ENCODE data around the gene PCLO. TPM values are rescaled to one million over a fixed set of nuclear protein-coding genes. Genes with fewer than 3 reads are reported as not detected.
A peak's percentile ranks its signal among the peaks of the same experiment; 100 is the strongest.

PCLO gene
- total and polyA plus RNA-seq, 2 of the 4 experiments (the other 2 are of a cell fraction) = under 0.01 to 0.05 TPM

DNA sequence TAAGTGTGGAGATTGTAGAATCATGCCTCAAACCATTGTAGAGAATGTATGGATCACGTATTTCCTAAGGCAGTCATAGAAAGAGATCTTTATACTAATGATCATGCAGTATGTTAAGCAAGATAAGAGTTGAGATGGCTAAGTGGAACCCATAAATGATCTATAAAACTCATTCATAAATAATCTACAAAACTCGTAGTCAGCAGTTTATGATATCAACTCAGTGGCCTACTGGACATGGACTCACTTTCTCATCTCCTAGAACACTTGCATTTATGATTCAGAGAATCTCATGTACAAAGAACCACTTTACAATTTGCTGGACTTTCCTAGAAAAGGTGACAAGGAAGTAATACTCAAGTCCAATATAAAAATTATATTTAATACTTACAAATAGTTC lies 339.6 kb downstream of the PCLO start:
- no peak for DNase-seq
- BruUV-seq (replicated peaks) = no TSS peak
- H2BK120ac ChIP-seq (ENCODE audit: low read depth, low read length) = no peak overlapping the region
- H3K4me2 ChIP-seq (ENCODE audit: low read depth, low read length) = no peak overlapping the region
- H4K5ac ChIP-seq (ENCODE audit: low read depth, low read length) = no peak overlapping the region
- H3K18ac ChIP-seq (ENCODE audit: low read depth, low read length) = no peak overlapping the region
- CTCF ChIA-PET = no interaction called here
- H3K9me1 ChIP-seq (ENCODE audit: insufficient read depth, low read length) = no peaks in the 10 kb centered on the region
- no peak overlapping the region for H2BK5ac ChIP-seq (ENCODE audit: low read depth, low read length, poor library complexity, severe bottlenecking)
- no peak overlapping the region for H2AK5ac ChIP-seq (ENCODE audit: low read depth, low read length)
- H3K14ac ChIP-seq (replicated peaks; ENCODE audit: low read depth, low read length) = no peak overlapping the region
- dilution Hi-C loops (cut with HindIII; ENCODE audit: low sequenced_read_pairs, unreplicated experiment) (no loop called here), intact Hi-C loops (cut with micrococcal nuclease) (no loop called here), in situ Hi-C loops (cut with MboI; ENCODE audit: low sequenced_read_pairs) (no loop called here)
- H3K27ac ChIP-seq (ENCODE audit: insufficient read depth, low read length) = no peak overlapping the region
- no peak overlapping the region for H2BK15ac ChIP-seq (ENCODE audit: low read depth, low read length)
- no peak overlapping the region for H4K91ac ChIP-seq (ENCODE audit: insufficient read depth, low read depth, low read length)
- no peak overlapping the region for H3K4me3 ChIP-seq (ENCODE audit: insufficient read depth, low read depth, low read length)
- no peaks in the 10 kb centered on the region for H3K4me1 ChIP-seq (ENCODE audit: control insufficient read depth, insufficient read depth, low read length)
- H3K27me3 ChIP-seq (ENCODE audit: control insufficient read depth, insufficient read depth, low read length) = no peaks in the 10 kb centered on the region; the same call in 1 of the 2 replicates
- no CpG with 5 or more reads among the region's 2 CpGs for WGBS, 2 experiments (ENCODE audit: extremely low coverage in 2 of 2, insufficient read length in 1 of 2)
- no peak overlapping the region for H4K8ac ChIP-seq (ENCODE audit: low read depth in 2 of 2, low read length in 2 of 2)
- no peak overlapping the region for H3K56ac ChIP-seq (ENCODE audit: extremely low read depth, insufficient read depth, low read length)
- no peaks in the 10 kb centered on the region for H4K20me1 ChIP-seq (ENCODE audit: insufficient read depth, low read length)
- no peaks in the 10 kb centered on the region for H3K9me3 ChIP-seq (ENCODE audit: control insufficient read depth, insufficient read depth, low read length)
- ATAC-seq (ENCODE audit: low read depth) = no peak
- POLR2A ChIA-PET (ENCODE audit: unreplicated experiment) = no interaction called here
- no peak overlapping the region for H3K4ac ChIP-seq (ENCODE audit: low read depth, low read length)
- no peak overlapping the region for H3K9ac ChIP-seq (ENCODE audit: low read depth, low read length)
- no peaks in the 10 kb centered on the region for H3K36me3 ChIP-seq (ENCODE audit: control insufficient read depth, insufficient read depth, low read length)
- no peak overlapping the region for H2AK9ac ChIP-seq (replicated peaks; ENCODE audit: low read depth, low read length, poor library complexity)
- no peak overlapping the region for H3K23ac ChIP-seq (ENCODE audit: low read depth, low read length)
- no peak overlapping the region for H2AFZ ChIP-seq (replicated peaks; ENCODE audit: low read length, poor library complexity)
- no peak overlapping the region for H2BK20ac ChIP-seq (ENCODE audit: low read depth, low read length)
- TF ChIP-seq FOS (IDR thresholded peaks at IDR 0.05; ENCODE audit: low read depth, low read length) = no peak
- TF ChIP-seq, protein P1, sequence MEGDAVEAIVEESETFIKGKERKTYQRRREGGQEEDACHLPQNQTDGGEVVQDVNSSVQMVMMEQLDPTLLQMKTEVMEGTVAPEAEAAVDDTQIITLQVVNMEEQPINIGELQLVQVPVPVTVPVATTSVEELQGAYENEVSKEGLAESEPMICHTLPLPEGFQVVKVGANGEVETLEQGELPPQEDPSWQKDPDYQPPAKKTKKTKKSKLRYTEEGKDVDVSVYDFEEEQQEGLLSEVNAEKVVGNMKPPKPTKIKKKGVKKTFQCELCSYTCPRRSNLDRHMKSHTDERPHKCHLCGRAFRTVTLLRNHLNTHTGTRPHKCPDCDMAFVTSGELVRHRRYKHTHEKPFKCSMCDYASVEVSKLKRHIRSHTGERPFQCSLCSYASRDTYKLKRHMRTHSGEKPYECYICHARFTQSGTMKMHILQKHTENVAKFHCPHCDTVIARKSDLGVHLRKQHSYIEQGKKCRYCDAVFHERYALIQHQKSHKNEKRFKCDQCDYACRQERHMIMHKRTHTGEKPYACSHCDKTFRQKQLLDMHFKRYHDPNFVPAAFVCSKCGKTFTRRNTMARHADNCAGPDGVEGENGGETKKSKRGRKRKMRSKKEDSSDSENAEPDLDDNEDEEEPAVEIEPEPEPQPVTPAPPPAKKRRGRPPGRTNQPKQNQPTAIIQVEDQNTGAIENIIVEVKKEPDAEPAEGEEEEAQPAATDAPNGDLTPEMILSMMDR (conservative IDR thresholded peaks at IDR 0.05; ENCODE audit: low read depth, low read length) = no peak
- peak; percentile 85 for TF ChIP-seq MAFK (IDR thresholded peaks at IDR 0.05; ENCODE audit: low read depth, low read length)
- TF ChIP-seq POLR2A (IDR thresholded peaks at IDR 0.05; ENCODE audit: low read depth, low read length) = no peak
- no peak for TF ChIP-seq CEBPB (IDR thresholded peaks at IDR 0.05; ENCODE audit: low read depth, low read length)
- no peaks in the 10 kb centered on the region for H3K79me1 ChIP-seq (ENCODE audit: low read depth in 1 of 2, low read length in 2 of 2)
